ENCODE measurements around the gene ELOVL5. TPM values are rescaled to one million over a fixed set of nuclear protein-coding genes. Genes with fewer than 3 reads are reported as not detected.
A peak's percentile ranks its signal among the peaks of the same experiment; 100 is the strongest.

ELOVL5 gene
- total RNA-seq, 1 donor: 118 TPM

Small RNA genes within 50 kb of the gene (small RNA-seq; reads per million reads assigned to genes)
- not detected for gene MIR5685
- 2.1 reads per million, percentile 53 among the genes with 10 or more reads in this experiment for gene RNU1-136P

Other genes with a start within 250 kb of the ELOVL5 start
- gene GCM1, start 200.1 kb downstream of the ELOVL5 start, total RNA-seq: not detected in 2 replicates
- gene GCLC, start 196.2 kb upstream of the ELOVL5 start, total RNA-seq: 25.8 and 36.3 TPM in 2 replicates